Retinal pigment epithelial cell (primary cell): ENCODE data around the gene CCNT2.
"Not testable (repeated sequence)": the region's sequence is repeated elsewhere in the genome, so short reads cannot be mapped to it uniquely, and the experiment has no call there.

Experiments
- DNase-seq: peaks from one replicate; pipeline ENCODE4 v3.0.0-alpha.2; 2010; ENCODE audit warnings: low read depth
- H3K4me3 ChIP-seq: 2 replicates; pipeline ENCODE4 v1.5.1; 2011; ENCODE audit warnings: mild to moderate bottlenecking, low read length, control low read depth, moderate library complexity
- TF ChIP-seq, protein P1 (sequence below): conservative IDR thresholded peaks from 2 replicates; pipeline ENCODE4 v1.5.1; 2011; ENCODE audit warnings: low read depth, low read length, control low read depth, inconsistent platforms

CCNT2 gene

DNA sequence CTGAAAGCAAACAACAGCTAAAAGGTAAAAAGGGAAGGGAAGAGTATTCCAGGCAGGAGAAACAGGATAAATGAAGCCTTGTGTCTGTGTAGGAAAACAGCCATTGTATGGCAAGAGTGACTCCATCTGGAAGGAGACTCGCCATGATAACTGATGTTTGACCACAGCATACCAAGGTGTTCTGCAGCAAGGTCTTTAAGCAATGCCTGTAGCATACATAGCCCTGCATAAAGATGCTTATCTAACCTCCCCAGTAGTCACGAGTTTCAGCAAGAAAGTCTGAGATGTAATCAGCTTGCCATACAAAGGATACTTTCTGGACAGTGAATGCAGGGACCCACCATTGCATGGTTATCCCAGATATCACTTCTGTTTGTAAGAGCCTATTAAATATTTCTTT is 11.9 kb upstream of the CCNT2 start:
- TF ChIP-seq, protein P1, sequence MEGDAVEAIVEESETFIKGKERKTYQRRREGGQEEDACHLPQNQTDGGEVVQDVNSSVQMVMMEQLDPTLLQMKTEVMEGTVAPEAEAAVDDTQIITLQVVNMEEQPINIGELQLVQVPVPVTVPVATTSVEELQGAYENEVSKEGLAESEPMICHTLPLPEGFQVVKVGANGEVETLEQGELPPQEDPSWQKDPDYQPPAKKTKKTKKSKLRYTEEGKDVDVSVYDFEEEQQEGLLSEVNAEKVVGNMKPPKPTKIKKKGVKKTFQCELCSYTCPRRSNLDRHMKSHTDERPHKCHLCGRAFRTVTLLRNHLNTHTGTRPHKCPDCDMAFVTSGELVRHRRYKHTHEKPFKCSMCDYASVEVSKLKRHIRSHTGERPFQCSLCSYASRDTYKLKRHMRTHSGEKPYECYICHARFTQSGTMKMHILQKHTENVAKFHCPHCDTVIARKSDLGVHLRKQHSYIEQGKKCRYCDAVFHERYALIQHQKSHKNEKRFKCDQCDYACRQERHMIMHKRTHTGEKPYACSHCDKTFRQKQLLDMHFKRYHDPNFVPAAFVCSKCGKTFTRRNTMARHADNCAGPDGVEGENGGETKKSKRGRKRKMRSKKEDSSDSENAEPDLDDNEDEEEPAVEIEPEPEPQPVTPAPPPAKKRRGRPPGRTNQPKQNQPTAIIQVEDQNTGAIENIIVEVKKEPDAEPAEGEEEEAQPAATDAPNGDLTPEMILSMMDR = no peak
- DNase-seq = no peak
- no peak overlapping the region for H3K4me3 ChIP-seq

DNA sequence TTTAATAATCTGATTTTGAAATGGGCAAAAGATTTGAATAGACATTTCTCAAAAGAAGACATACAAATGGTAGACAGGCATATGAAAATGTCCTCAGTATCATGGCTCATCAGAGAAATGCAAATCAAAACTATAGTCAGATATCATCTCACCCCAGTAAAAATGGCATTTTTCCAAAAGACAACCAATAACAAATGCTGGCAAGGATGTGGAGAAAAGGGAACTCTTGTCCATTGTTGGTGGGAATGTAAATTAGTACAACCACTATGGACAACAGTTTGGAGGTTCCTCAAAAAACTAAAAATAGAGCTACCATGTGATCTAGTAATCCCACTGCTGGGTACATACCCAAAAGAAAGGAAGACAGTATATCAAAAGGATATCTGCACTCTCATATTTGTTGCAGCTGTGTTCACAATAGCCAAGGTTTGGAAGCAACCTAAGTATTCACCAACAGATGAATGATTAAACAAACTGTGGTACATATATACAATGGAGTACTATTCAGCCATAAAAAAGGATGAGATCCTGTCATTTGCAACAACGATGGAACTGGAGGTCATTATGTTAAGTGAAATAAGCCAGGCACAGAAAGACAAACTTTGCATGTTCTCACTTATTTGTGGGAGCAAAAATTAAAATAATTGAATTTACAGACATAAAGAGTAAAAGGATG is 11.0 kb upstream of the CCNT2 start:
- DNase-seq, H3K4me3 ChIP-seq: not testable (repeated sequence)

DNA sequence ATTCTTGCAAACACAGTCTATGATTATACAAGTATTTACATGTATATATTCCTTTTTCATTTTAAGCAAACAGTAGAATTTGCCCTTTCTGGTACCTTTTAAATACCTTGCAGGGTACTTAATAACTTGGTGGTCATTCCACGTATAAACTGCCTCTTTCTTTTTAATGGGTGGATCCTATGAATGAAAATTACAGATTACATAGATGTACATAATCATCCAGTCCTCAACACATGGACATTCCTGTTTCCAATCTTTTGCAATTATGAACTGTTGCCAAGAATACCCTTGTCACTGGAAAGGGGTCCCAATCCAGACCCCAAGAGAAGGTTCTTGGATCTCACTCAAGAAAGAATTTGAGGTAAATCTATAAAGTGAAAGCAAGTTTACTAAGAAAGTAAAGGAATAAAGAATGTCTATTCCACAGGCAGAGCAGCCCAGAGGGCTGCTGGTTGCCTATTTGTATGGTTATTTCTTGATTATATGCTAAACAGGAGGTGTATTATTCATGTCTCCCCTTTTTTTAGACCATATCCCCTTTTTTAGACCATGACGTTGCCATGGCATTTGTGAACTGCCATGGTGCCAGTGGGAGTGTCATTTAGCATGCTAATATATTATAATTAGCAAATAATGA is 7.7 kb upstream of the CCNT2 start:
- TF ChIP-seq, protein P1 = no peak
- DNase-seq = no peak
- H3K4me3 ChIP-seq = no peak overlapping the region

GRCh38 chr2:134911400-134911785 is 7.2 kb upstream of the CCNT2 start:
- TF ChIP-seq, protein P1 = no peak
- no peak for DNase-seq
- H3K4me3 ChIP-seq = no peak overlapping the region

DNA sequence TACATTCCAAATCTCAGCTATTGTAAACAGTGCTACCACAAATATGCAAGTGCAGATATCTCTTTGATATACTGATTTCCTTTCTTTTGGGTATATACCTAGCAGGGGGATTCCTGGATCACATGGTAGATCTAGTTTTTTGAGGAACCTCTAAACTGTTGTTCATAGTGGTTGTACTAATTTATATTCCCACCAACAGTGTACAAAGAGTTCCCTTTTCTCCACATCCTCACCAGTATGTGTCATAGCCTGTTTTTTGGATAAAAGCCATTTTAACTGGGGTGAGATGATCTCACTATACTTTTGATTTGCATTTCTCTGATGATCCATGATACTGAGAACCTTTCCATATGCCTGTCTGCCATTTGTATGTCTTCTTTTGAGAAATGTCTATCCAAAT is 6.3 kb upstream of the CCNT2 start:
- TF ChIP-seq, protein P1 = no peak
- no peak for DNase-seq
- no peak overlapping the region for H3K4me3 ChIP-seq

DNA sequence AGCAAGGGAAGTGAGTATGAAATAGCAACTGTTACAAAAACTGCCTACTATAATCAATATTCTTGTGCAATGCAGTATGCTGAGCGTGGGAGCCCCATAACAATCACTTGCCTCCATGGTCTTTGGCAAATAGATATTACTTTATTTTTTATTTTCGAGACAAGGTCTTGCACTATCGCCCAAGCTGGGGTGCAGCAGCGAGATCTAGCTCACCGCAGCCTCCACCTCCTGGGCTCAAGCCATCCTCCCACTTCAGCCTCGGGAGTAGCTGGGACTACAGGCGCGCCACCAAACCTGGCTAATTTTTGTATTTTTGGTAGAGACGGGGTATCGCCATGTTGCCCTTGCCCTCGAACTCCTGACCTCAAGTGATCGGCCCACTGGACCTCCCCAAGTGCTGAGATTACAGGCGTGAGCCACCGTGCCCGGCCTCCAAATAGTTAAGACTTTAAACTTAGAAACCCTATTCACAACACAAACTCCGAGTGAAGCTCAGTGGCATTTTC is 1.2 kb upstream of the CCNT2 start:
- H3K4me3 ChIP-seq = peak overlapping the region; percentile 79
- DNase-seq = no peak
- TF ChIP-seq, protein P1 = no peak

DNA sequence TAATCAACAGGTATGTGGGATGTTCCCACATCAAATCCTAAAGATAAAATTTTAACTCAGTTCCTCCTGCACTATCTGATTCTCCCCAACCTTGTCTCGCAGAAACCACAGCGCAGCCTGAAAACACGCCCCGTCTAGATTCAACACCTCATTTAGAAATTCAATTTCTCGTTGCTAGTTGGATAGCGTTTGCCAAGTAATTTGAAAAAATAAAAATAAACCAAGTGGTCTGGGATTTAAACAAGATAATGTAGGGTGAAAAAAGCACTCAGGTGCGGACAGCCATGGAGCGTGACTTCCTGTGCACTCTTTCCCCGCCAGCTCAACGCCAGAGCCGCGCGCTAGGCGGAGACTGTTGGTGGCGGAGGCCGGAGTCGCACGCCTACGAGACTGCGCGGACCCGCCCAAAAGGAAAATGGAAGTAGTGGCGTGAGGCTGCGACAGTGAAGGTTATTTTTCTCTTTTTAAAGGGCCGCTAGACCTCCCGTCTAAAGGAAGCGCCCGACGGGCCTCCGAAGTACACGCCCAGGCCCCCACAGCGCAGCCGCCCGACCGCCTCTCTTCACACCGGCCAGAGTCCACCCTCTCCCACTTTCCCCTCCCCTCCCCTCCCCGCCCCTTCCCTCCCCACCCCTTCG is 615 bp upstream of the CCNT2 start:
- DNase-seq = no peak
- H3K4me3 ChIP-seq = peak overlapping the region; percentile 79
- TF ChIP-seq, protein P1 = peak; percentile 31
